ENCODE data around the gene CIAO2B.

DNA sequence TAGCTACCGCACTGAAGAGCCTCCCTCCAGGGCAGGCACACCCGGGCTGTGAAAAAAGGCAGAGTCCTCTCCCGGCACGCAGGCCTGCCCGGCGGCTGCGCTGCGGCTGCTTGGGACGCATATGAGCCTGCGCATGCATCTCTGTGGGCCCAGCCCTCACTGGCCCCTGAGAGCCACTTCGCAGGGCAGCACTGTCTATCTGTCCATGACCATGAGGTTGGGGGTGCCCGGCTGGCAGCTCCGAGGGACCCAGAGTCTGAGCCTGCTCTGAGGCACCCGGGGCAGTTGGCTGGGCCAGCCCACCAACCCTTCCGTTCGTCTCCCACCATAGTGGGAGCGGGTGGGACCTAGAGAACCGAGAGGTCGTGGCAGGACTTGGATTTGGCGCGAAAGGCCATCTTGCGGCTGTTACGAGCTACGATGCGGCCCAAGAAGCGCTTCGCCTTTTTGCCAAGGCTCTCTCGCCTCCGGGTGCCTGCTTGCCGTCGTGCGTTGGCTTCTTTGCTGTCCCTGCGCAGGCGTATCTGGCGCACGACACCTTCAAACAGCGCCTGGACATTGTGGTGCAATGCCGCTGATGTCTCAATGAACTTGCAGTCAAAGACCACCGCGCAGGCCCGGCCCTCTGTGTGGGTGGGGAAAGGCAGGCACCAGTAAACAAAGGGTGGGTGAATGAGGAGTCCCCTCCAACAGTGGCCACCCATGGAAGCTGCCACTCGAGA is 12.3 kb downstream of the CIAO2B start:
- TF ChIP-seq POLR2A (IDR thresholded peaks at IDR 0.05; ENCODE audit: low read depth) = no peak
- TF ChIP-seq, protein P1, sequence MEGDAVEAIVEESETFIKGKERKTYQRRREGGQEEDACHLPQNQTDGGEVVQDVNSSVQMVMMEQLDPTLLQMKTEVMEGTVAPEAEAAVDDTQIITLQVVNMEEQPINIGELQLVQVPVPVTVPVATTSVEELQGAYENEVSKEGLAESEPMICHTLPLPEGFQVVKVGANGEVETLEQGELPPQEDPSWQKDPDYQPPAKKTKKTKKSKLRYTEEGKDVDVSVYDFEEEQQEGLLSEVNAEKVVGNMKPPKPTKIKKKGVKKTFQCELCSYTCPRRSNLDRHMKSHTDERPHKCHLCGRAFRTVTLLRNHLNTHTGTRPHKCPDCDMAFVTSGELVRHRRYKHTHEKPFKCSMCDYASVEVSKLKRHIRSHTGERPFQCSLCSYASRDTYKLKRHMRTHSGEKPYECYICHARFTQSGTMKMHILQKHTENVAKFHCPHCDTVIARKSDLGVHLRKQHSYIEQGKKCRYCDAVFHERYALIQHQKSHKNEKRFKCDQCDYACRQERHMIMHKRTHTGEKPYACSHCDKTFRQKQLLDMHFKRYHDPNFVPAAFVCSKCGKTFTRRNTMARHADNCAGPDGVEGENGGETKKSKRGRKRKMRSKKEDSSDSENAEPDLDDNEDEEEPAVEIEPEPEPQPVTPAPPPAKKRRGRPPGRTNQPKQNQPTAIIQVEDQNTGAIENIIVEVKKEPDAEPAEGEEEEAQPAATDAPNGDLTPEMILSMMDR (IDR thresholded peaks at IDR 0.05) = no peak

Measured in esophagus muscularis mucosa (tissue), 3 donors.